HG02943 (cell line): ENCODE measurements around the gene PRICKLE2.

Source experiments
- ATAC-seq: cut with Tn5 transposase; IDR thresholded peaks from one replicate; pipeline ENCODE4 v1.9.1; 2021; ENCODE audit warnings: mild to moderate bottlenecking, low read depth, moderate library complexity; ENCODE audit not compliant: unreplicated experiment

PRICKLE2 gene

GRCh38 chr3:64082961-64083541 is 142.2 kb downstream of the PRICKLE2 start:
- no peak for ATAC-seq

GRCh38 chr3:64082411-64082810 is 142.9 kb downstream of the PRICKLE2 start:
- no peak for ATAC-seq

GRCh38 chr3:64081235-64081630 is 144.0 kb downstream of the PRICKLE2 start:
- no peak for ATAC-seq

- no peak for ATAC-seq
Observed at GRCh38 chr3:64080616-64081234, 144.5 kb downstream of the PRICKLE2 start.

GRCh38 chr3:64079369-64080150 is 145.7 kb downstream of the PRICKLE2 start:
- no peak for ATAC-seq

GRCh38 chr3:64078966-64079365 is 146.3 kb downstream of the PRICKLE2 start:
- ATAC-seq, result no peak

GRCh38 chr3:64074895-64075679 is 150.2 kb downstream of the PRICKLE2 start:
- no peak for ATAC-seq

GRCh38 chr3:64074060-64074459 is 151.2 kb downstream of the PRICKLE2 start:
- no peak for ATAC-seq

- ATAC-seq, result no peak
Observed at GRCh38 chr3:64073158-64073761, 152.0 kb downstream of the PRICKLE2 start.

GRCh38 chr3:64072126-64072525 is 153.1 kb downstream of the PRICKLE2 start:
- no peak for ATAC-seq

- no peak for ATAC-seq
Observed at GRCh38 chr3:64070704-64071103, 154.6 kb downstream of the PRICKLE2 start.

- ATAC-seq, result no peak
Observed at GRCh38 chr3:64067506-64068346, 157.5 kb downstream of the PRICKLE2 start.

GRCh38 chr3:64064804-64065203 is 160.5 kb downstream of the PRICKLE2 start:
- no peak for ATAC-seq

GRCh38 chr3:64063983-64064438 is 161.3 kb downstream of the PRICKLE2 start:
- no peak for ATAC-seq

- ATAC-seq, result no peak
Observed at GRCh38 chr3:64063207-64063982, 161.9 kb downstream of the PRICKLE2 start.

- ATAC-seq, result no peak
Observed at GRCh38 chr3:64061628-64062027, 163.6 kb downstream of the PRICKLE2 start.

- no peak for ATAC-seq
Observed at GRCh38 chr3:64059484-64060175, 165.6 kb downstream of the PRICKLE2 start.

GRCh38 chr3:64058566-64058965 is 166.7 kb downstream of the PRICKLE2 start:
- no peak for ATAC-seq
